ENCODE data around the gene MAP4K2. TPM values are rescaled to one million over a fixed set of nuclear protein-coding genes. Genes with fewer than 3 reads are reported as not detected.

Gene MAP4K2
- total RNA-seq, 1 donor from 2014 or later = 14.0 TPM

- DNase-seq (ENCODE audit: low spot score) = no peak
Measured at GRCh38 chr11:64754124-64754918, 48.7 kb downstream of the MAP4K2 start.

GRCh38 chr11:64753380-64754123 lies 49.5 kb downstream of the MAP4K2 start:
- no peak for DNase-seq (ENCODE audit: low spot score)

- DNase-seq (ENCODE audit: low spot score) = no peak
Measured at GRCh38 chr11:64753019-64753379, 50.0 kb downstream of the MAP4K2 start.

GRCh38 chr11:64752175-64752970 lies 50.6 kb downstream of the MAP4K2 start:
- no peak for DNase-seq (ENCODE audit: low spot score)

- DNase-seq (ENCODE audit: low spot score) = no peak
Measured at GRCh38 chr11:64751580-64751979, 51.4 kb downstream of the MAP4K2 start.

- DNase-seq (ENCODE audit: low spot score) = no peak
Measured at GRCh38 chr11:64751136-64751535, 51.9 kb downstream of the MAP4K2 start.

- DNase-seq (ENCODE audit: low spot score) = no peak
Measured at GRCh38 chr11:64750361-64751054, 52.5 kb downstream of the MAP4K2 start.

- DNase-seq (ENCODE audit: low spot score) = no peak
Measured at GRCh38 chr11:64747961-64748665, 54.9 kb downstream of the MAP4K2 start.

- no peak for DNase-seq (ENCODE audit: low spot score)
Measured at GRCh38 chr11:64746486-64746885, 56.5 kb downstream of the MAP4K2 start.

- peak; percentile 92 for DNase-seq (ENCODE audit: low spot score)
Measured at GRCh38 chr11:64745521-64746328, 57.3 kb downstream of the MAP4K2 start.

- peak; percentile 83 for DNase-seq (ENCODE audit: low spot score)
Measured at GRCh38 chr11:64745189-64745520, 57.9 kb downstream of the MAP4K2 start.

GRCh38 chr11:64744544-64745188 lies 58.3 kb downstream of the MAP4K2 start:
- no peak for DNase-seq (ENCODE audit: low spot score)

- peak; percentile 78 for DNase-seq (ENCODE audit: low spot score)
Measured at GRCh38 chr11:64743591-64744543, 59.1 kb downstream of the MAP4K2 start, which contains the start of gene RASGRP2. TSS of gene RASGRP2 (minus strand) at chr11:64744142. CDS start at chr11:64742866, 1,276 bp downstream.

- peak; percentile 78 for DNase-seq (ENCODE audit: low spot score)
Measured at GRCh38 chr11:64742889-64743590, 60.0 kb downstream of the MAP4K2 start.

- DNase-seq (ENCODE audit: low spot score) = no peak
Measured at GRCh38 chr11:64742087-64742888, 60.7 kb downstream of the MAP4K2 start.

- DNase-seq (ENCODE audit: low spot score) = no peak
Measured at GRCh38 chr11:64741375-64742086, 61.5 kb downstream of the MAP4K2 start.
